Muscle layer of colon (tissue), 2 donors: ENCODE measurements around the gene PLRG1.

Experiments used
- H3K27ac ChIP-seq: one replicate; pipeline ENCODE4 v1.7.0; 2013; ENCODE audit warnings: low read depth, mild to moderate bottlenecking, low read length, moderate library complexity
- H3K27me3 ChIP-seq, 2 donors: one replicate each; pipeline ENCODE4 v1.7.0; 2013; ENCODE audit warnings: low read length in 2 of 2, mild to moderate bottlenecking in 2 of 2; ENCODE audit not compliant: insufficient read depth in 2 of 2, control insufficient read depth in 1 of 2
- H3K36me3 ChIP-seq: one replicate; pipeline ENCODE4 v1.7.0; 2013; ENCODE audit warnings: mild to moderate bottlenecking, low read length; ENCODE audit not compliant: insufficient read depth
- H3K4me1 ChIP-seq: one replicate; pipeline ENCODE4 v1.7.0; 2013; ENCODE audit warnings: mild to moderate bottlenecking, low read length; ENCODE audit not compliant: insufficient read depth
- H3K4me3 ChIP-seq, 2 donors: one replicate each; pipeline ENCODE4 v1.7.0; 2013; ENCODE audit warnings: low read length in 2 of 2, low read depth in 1 of 2, mild to moderate bottlenecking in 1 of 2, moderate library complexity in 1 of 2
- H3K9ac ChIP-seq: one replicate; pipeline ENCODE4 v1.7.0; 2013; ENCODE audit warnings: low read length
- H3K9me3 ChIP-seq: one replicate; pipeline ENCODE4 v1.7.0; 2013; ENCODE audit warnings: mild to moderate bottlenecking, low read length
- donor health status: abdominal sarcoma.
- donor health status: Adenocarcinoma of cecum.

The PLRG1 gene

GRCh38 chr4:154586296-154587033, 36.3 kb upstream of the PLRG1 start:
- Histone ChIP-seq H3K9ac (no peak overlapping the region), H3K9me3 (no peaks in the 10 kb centered on the region), H3K4me3 (no peak overlapping the region), H3K27ac (no peak overlapping the region), H3K4me1 (no peaks in the 10 kb centered on the region), H3K27me3 (no peaks in the 10 kb centered on the region), H3K36me3 (no peaks in the 10 kb centered on the region)

GRCh38 chr4:154585369-154586018, 35.3 kb upstream of the PLRG1 start:
- no peak overlapping the region for H3K9ac ChIP-seq
- no peaks in the 10 kb centered on the region for H3K4me1 ChIP-seq
- H3K4me3 ChIP-seq = no peak overlapping the region
- no peaks in the 10 kb centered on the region for H3K27me3 ChIP-seq
- H3K36me3 ChIP-seq = no peaks in the 10 kb centered on the region
- no peaks in the 10 kb centered on the region for H3K9me3 ChIP-seq
- H3K27ac ChIP-seq = no peak overlapping the region

- Histone ChIP-seq H3K36me3 (no peaks in the 10 kb centered on the region), H3K4me3 (no peak overlapping the region), H3K4me1 (no peaks in the 10 kb centered on the region), H3K9me3 (no peaks in the 10 kb centered on the region), H3K9ac (no peak overlapping the region), H3K27ac (no peak overlapping the region), H3K27me3 (no peaks in the 10 kb centered on the region)
These were observed 34.1 kb upstream of the PLRG1 start for GRCh38 chr4:154584259-154584658.

- H3K36me3 ChIP-seq = no peaks in the 10 kb centered on the region
- H3K27ac ChIP-seq = no peak overlapping the region
- H3K9ac ChIP-seq = no peak overlapping the region
- H3K9me3 ChIP-seq = no peaks in the 10 kb centered on the region
- no peak overlapping the region for H3K4me3 ChIP-seq
- H3K27me3 ChIP-seq = no peaks in the 10 kb centered on the region
- no peaks in the 10 kb centered on the region for H3K4me1 ChIP-seq
These were observed 33.5 kb upstream of the PLRG1 start for GRCh38 chr4:154583677-154584076.

- H3K9ac ChIP-seq = no peak overlapping the region
- H3K4me3 ChIP-seq = no peak overlapping the region
- no peaks in the 10 kb centered on the region for H3K9me3 ChIP-seq
- H3K36me3 ChIP-seq = no peaks in the 10 kb centered on the region
- no peaks in the 10 kb centered on the region for H3K27me3 ChIP-seq
- H3K4me1 ChIP-seq = no peaks in the 10 kb centered on the region
- no peak overlapping the region for H3K27ac ChIP-seq
These were observed 33.0 kb upstream of the PLRG1 start for GRCh38 chr4:154583230-154583629.

- Histone ChIP-seq H3K36me3 (no peaks in the 10 kb centered on the region), H3K4me3 (no peak overlapping the region), H3K4me1 (no peaks in the 10 kb centered on the region), H3K27ac (no peak overlapping the region), H3K9ac (no peak overlapping the region), H3K9me3 (no peaks in the 10 kb centered on the region), H3K27me3 (no peaks in the 10 kb centered on the region)
These were observed 32.5 kb upstream of the PLRG1 start for GRCh38 chr4:154582723-154583122.

- no peak overlapping the region for H3K27ac ChIP-seq
- H3K9ac ChIP-seq = no peak overlapping the region
- H3K36me3 ChIP-seq = no peaks in the 10 kb centered on the region
- no peaks in the 10 kb centered on the region for H3K9me3 ChIP-seq
- no peak overlapping the region for H3K4me3 ChIP-seq
- no peaks in the 10 kb centered on the region for H3K27me3 ChIP-seq
- H3K4me1 ChIP-seq = no peaks in the 10 kb centered on the region
These were observed 29.7 kb upstream of the PLRG1 start for GRCh38 chr4:154579927-154580326.

GRCh38 chr4:154578919-154579318, 28.7 kb upstream of the PLRG1 start:
- H3K36me3 ChIP-seq = no peaks in the 10 kb centered on the region
- no peak overlapping the region for H3K9ac ChIP-seq

GRCh38 chr4:154577324-154577723, 27.1 kb upstream of the PLRG1 start:
- Histone ChIP-seq H3K27ac (no peak overlapping the region), H3K9me3 (no peaks in the 10 kb centered on the region), H3K4me1 (no peaks in the 10 kb centered on the region), H3K36me3 (no peaks in the 10 kb centered on the region), H3K27me3 (no peaks in the 10 kb centered on the region), H3K9ac (no peak overlapping the region), H3K4me3 (no peak overlapping the region)

More at GRCh38 chr4:154578919-154579318, 28.7 kb upstream of the PLRG1 start:
- H3K4me1 ChIP-seq = no peaks in the 10 kb centered on the region
- no peak overlapping the region for H3K27ac ChIP-seq
- no peaks in the 10 kb centered on the region for H3K27me3 ChIP-seq
- no peaks in the 10 kb centered on the region for H3K9me3 ChIP-seq
- H3K4me3 ChIP-seq = no peak overlapping the region

- no peak overlapping the region for H3K9ac ChIP-seq
- no peak overlapping the region for H3K27ac ChIP-seq
- no peaks in the 10 kb centered on the region for H3K4me1 ChIP-seq
- H3K27me3 ChIP-seq = no peaks in the 10 kb centered on the region
- H3K36me3 ChIP-seq = no peaks in the 10 kb centered on the region
- H3K9me3 ChIP-seq = no peaks in the 10 kb centered on the region
- H3K4me3 ChIP-seq = no peak overlapping the region
These were observed 24.1 kb upstream of the PLRG1 start for GRCh38 chr4:154574311-154574710.

- Histone ChIP-seq H3K9ac (no peak overlapping the region), H3K4me3 (no peak overlapping the region), H3K9me3 (no peaks in the 10 kb centered on the region), H3K27ac (no peak overlapping the region), H3K27me3 (no peaks in the 10 kb centered on the region), H3K36me3 (no peaks in the 10 kb centered on the region), H3K4me1 (no peaks in the 10 kb centered on the region)
These were observed 23.1 kb upstream of the PLRG1 start for GRCh38 chr4:154573190-154573870.
